Natural killer cell (primary cell): ENCODE measurements around the gene TBL1XR1. TPM values are rescaled to one million over a fixed set of nuclear protein-coding genes. Genes with fewer than 3 reads are reported as not detected.

Experiments
- ATAC-seq, 3 donors: fragments of 150-1000 bp in 2 of 3; fragments of 200-7000 bp in 1 of 3; cut with Tn5 transposase; 1 replicate in 1 of 3; 2 replicates in 2 of 3; pipeline ENCODE4 v1.10.0; 2021; ENCODE audit warnings: mild to moderate bottlenecking in 2 of 3, moderate library complexity in 2 of 3
- DNase-seq, 2 donors: peaks; one replicate each; pipeline versions ENCODE4 v3.0.0 to v3.0.0-alpha.2; 2013 to 2021; ENCODE audit warnings: mixed read lengths in 1 of 2
- H3K27ac ChIP-seq: one replicate; pipeline ENCODE4 v1.5.1; 2013; ENCODE audit warnings: mild to moderate bottlenecking, low read length
- H3K27me3 ChIP-seq: one replicate; pipeline ENCODE4 v1.6.1; 2013; ENCODE audit warnings: low read length; ENCODE audit not compliant: control insufficient read depth, insufficient read depth
- H3K36me3 ChIP-seq: one replicate; pipeline ENCODE4 v1.6.1; 2013; ENCODE audit warnings: low read length; ENCODE audit not compliant: control insufficient read depth, insufficient read depth
- H3K4me1 ChIP-seq: one replicate; pipeline ENCODE4 v1.6.1; 2013; ENCODE audit warnings: low read length; ENCODE audit not compliant: control insufficient read depth, insufficient read depth
- H3K4me3 ChIP-seq: one replicate; pipeline ENCODE4 v1.5.1; 2013; ENCODE audit warnings: low read length
- H3K9me3 ChIP-seq: one replicate; pipeline ENCODE4 v1.6.1; 2013; ENCODE audit warnings: low read length; ENCODE audit not compliant: control insufficient read depth, insufficient read depth
- H3K27ac Mint-ChIP-seq, 2 donors: one replicate each; pipeline ENCODE4 v1.8.0; 2022; ENCODE audit warnings: mild to moderate bottlenecking in 2 of 2, mixed read lengths in 2 of 2, moderate library complexity in 1 of 2
- H3K27me3 Mint-ChIP-seq, 2 donors: one replicate each; pipeline ENCODE4 v1.8.0; 2022; ENCODE audit warnings: low read depth in 2 of 2, mixed read lengths in 2 of 2
- H3K36me3 Mint-ChIP-seq: one replicate; pipeline ENCODE4 v1.8.0; 2022; ENCODE audit warnings: mixed read lengths
- H3K4me1 Mint-ChIP-seq, 2 donors: one replicate each; pipeline ENCODE4 v1.8.0; 2022; ENCODE audit warnings: mixed read lengths in 2 of 2
- H3K4me3 Mint-ChIP-seq: one replicate; pipeline ENCODE4 v1.8.0; 2022; ENCODE audit warnings: mild to moderate bottlenecking, moderate library complexity, mixed read lengths
- H3K9me3 Mint-ChIP-seq, 2 donors: one replicate each; pipeline ENCODE4 v1.8.0; 2022; ENCODE audit warnings: mixed read lengths in 2 of 2
- CTCF ChIP-seq: fragments of 200-600 bp; IDR thresholded peaks from one replicate; pipeline ENCODE4 v1.8.0; 2022; ENCODE audit warnings: antibody characterized with exemption
- WGBS: methylation state at CpG from one replicate; pipeline ENCODE4 v1.1.7; 2013; ENCODE audit warnings: missing lambda C conversion rate; ENCODE audit not compliant: insufficient coverage; 5-methylcytosine and 5-hydroxymethylcytosine counted together
- intact Hi-C: fragments of 100-400 bp; cut with micrococcal nuclease; formaldehyde crosslinking; loops from one replicate; pipeline ENCODE4 v1.14.2; 2022
- total RNA-seq, 4 donors: library from RNA; stranded (reverse); fragments of 120-200 nt in 1 of 4; gene quantifications; one replicate each; pipeline versions ENCODE4 v1.2.3 to v1.2.4, GENCODE V29; 2013 to 2022

Gene TBL1XR1
- total RNA-seq, 3 donors from 2014 or later (not counting 1 experiment from before 2014, with no cell fraction given) = 74.6 to 118 (median 81.7) TPM

DNA sequence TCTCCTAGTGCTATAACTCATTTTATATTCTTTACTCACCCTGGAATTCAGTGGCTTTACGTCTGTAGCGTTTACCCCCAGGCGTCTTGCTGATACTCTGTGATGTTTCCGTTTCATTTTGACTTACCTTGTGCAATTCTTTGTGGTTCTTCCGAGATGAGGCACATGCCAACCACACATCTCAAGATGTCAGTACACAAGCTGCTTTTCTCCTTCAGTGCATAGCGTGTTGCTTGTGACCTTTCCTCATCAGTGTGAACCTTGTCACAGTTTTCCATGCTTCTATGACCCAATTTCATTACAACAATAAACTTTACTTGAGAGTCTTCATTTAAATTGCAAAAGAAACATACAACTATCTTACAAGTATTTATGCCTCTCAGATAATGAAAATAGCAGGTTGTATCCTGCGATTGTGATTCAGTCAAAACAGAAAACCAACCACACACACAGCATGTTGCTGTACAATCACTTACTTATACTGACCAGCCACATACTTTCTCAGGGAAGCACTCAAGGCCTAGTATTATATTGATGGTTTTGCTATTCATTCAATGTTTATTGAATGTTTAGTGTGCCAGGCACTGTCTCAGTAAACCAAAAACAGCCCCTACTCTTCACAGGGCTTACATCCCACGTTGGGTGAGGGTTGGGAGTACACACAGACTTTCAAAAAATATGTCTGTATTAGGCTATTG is 4.6 kb upstream of the TBL1XR1 start:
- ATAC-seq = peak; percentile 55 to 70 (median 56)
- TF ChIP-seq CTCF = no peak
- H3K27me3 Mint-ChIP-seq = no peaks in the 10 kb centered on the region
- H3K36me3 Mint-ChIP-seq = no peaks in the 10 kb centered on the region
- peaks cover 12% of the 10 kb centered on the region for H3K4me1 ChIP-seq
- H3K27me3 ChIP-seq = no peaks in the 10 kb centered on the region
- H3K4me1 Mint-ChIP-seq = peaks cover 27 to 32% of the 10 kb centered on the region in 2 donors
- peak overlapping the region; percentile 60 for H3K27ac ChIP-seq
- 6% methylated on average over 8 of the region's 8 CpGs for WGBS
- H3K4me3 ChIP-seq = no peak overlapping the region
- H3K9me3 ChIP-seq = no peaks in the 10 kb centered on the region
- intact Hi-C loops = no loop called here
- no peaks in the 10 kb centered on the region for H3K9me3 Mint-ChIP-seq
- peak overlapping the region; percentile 63 for H3K4me3 Mint-ChIP-seq
- peak; percentile 40 to 87 for DNase-seq
- H3K27ac Mint-ChIP-seq = peak overlapping the region; percentile 72 to 80
- H3K36me3 ChIP-seq = no peaks in the 10 kb centered on the region

GRCh38 chr3:177199206-177199760 is 2.0 kb upstream of the TBL1XR1 start:
- H3K9me3 ChIP-seq = no peaks in the 10 kb centered on the region
- H3K27me3 Mint-ChIP-seq = no peaks in the 10 kb centered on the region
- peaks cover 15% of the 10 kb centered on the region for H3K4me1 ChIP-seq
- no peak overlapping the region for H3K4me3 ChIP-seq
- TF ChIP-seq CTCF = no peak
- no peak for ATAC-seq
- WGBS = 46% methylated on average over 5 of the region's 6 CpGs
- H3K4me3 Mint-ChIP-seq = peak overlapping the region; percentile 45
- H3K27me3 ChIP-seq = no peaks in the 10 kb centered on the region
- peak overlapping the region; percentile 80 for H3K27ac ChIP-seq
- H3K36me3 ChIP-seq = no peaks in the 10 kb centered on the region
- peak overlapping the region; percentile 93 to 97 for H3K27ac Mint-ChIP-seq
- no peaks in the 10 kb centered on the region for H3K36me3 Mint-ChIP-seq
- intact Hi-C loops = loop anchor here (2.0 to 10.0 kb wide), 7 partner anchors 54 to 586 kb away; no protein-coding TSS in a partner anchor
- peak in 1 of 2 donors; percentile 62 for DNase-seq
- peaks cover 46 to 56% of the 10 kb centered on the region in 2 donors for H3K4me1 Mint-ChIP-seq
- H3K9me3 Mint-ChIP-seq = no peaks in the 10 kb centered on the region

- H3K4me3 ChIP-seq = peak overlapping the region; percentile 48
- DNase-seq (peak in 1 of 2 donors; percentile 63), ATAC-seq (peak; percentile 32 to 57 (median 45))
- no peaks in the 10 kb centered on the region for H3K27me3 ChIP-seq
- no peaks in the 10 kb centered on the region for H3K36me3 ChIP-seq
- Mint-ChIP-seq H3K27ac (peak overlapping the region; percentile 93 to 97), H3K4me1 (peaks cover 56 to 67% of the 10 kb centered on the region in 2 donors), H3K9me3 (no peaks in the 10 kb centered on the region), H3K4me3 (peak overlapping the region; percentile 79), H3K27me3 (no peaks in the 10 kb centered on the region), H3K36me3 (no peaks in the 10 kb centered on the region)
- H3K4me1 ChIP-seq = peaks cover 21% of the 10 kb centered on the region
- no peak for TF ChIP-seq CTCF
- H3K27ac ChIP-seq = peak overlapping the region; percentile 80
- intact Hi-C loops = loop anchor here (1.0 to 10.0 kb wide), 8 partner anchors 53 to 587 kb away; no protein-coding TSS in a partner anchor
- no peaks in the 10 kb centered on the region for H3K9me3 ChIP-seq
- under 1% methylated on average over 56 of the region's 57 CpGs for WGBS
These were observed 612 bp upstream of the TBL1XR1 start for GRCh38 chr3:177197727-177198460.
